CD4-positive, CD25-positive, alpha-beta regulatory T cell (primary cell): ENCODE results near the gene KDM3A. TPM values are rescaled to one million over a fixed set of nuclear protein-coding genes. Genes with fewer than 3 reads are reported as not detected.

ENCODE experiments used
- ATAC-seq, 2 donors: fragments of 150-1000 bp; cut with Tn5 transposase; one replicate each; pipeline ENCODE4 v1.10.0; 2021; ENCODE audit warnings: low read depth in 2 of 2, moderate number of reproducible peaks in 2 of 2, moderate library complexity in 1 of 2
- DNase-seq, 3 donors: peaks; one replicate each; pipeline versions ENCODE4 v3.0.0 to v3.0.0-alpha.2; 2012 to 2022; ENCODE audit warnings: mixed read lengths in 1 of 3
- H3K27ac ChIP-seq: one replicate; pipeline ENCODE4 v1.7.0; 2013; ENCODE audit warnings: mild to moderate bottlenecking, low read length; ENCODE audit not compliant: insufficient read depth, poor library complexity, severe bottlenecking
- H3K27me3 ChIP-seq: one replicate; pipeline ENCODE4 v1.7.0; 2013; ENCODE audit warnings: low read length; ENCODE audit not compliant: control insufficient read depth, insufficient read depth
- H3K36me3 ChIP-seq: one replicate; pipeline ENCODE4 v1.7.0; 2013; ENCODE audit warnings: mild to moderate bottlenecking, low read length, moderate library complexity; ENCODE audit not compliant: control insufficient read depth, insufficient read depth
- H3K4me1 ChIP-seq: 2 replicates; pipeline ENCODE4 v1.7.0; 2013; ENCODE audit warnings: mild to moderate bottlenecking, low read length; ENCODE audit not compliant: insufficient read depth, control insufficient read depth, poor library complexity, severe bottlenecking
- H3K4me3 ChIP-seq: one replicate; pipeline ENCODE4 v1.7.0; 2013; ENCODE audit warnings: low read depth, mild to moderate bottlenecking, low read length, moderate library complexity
- H3K9me3 ChIP-seq, 2 experiments: 1 replicate in 1 of 2; 2 replicates in 1 of 2; pipeline ENCODE4 v1.7.0; 2013; ENCODE audit warnings: low read length in 2 of 2, mild to moderate bottlenecking in 1 of 2, moderate library complexity in 1 of 2; ENCODE audit not compliant: control insufficient read depth in 2 of 2
- H3K27ac Mint-ChIP-seq, 3 donors: one replicate each; pipeline ENCODE4 v1.8.0; 2020 to 2022; ENCODE audit warnings: mild to moderate bottlenecking in 3 of 3, mixed read lengths in 3 of 3, moderate library complexity in 2 of 3
- H3K27me3 Mint-ChIP-seq: one replicate; pipeline ENCODE4 v1.8.0; 2022; ENCODE audit warnings: mild to moderate bottlenecking, mixed read lengths
- H3K36me3 Mint-ChIP-seq: one replicate; pipeline ENCODE4 v1.8.0; 2020; ENCODE audit warnings: mixed read lengths
- H3K4me1 Mint-ChIP-seq, 4 donors: one replicate each; pipeline ENCODE4 v1.8.0; 2020 to 2022; ENCODE audit warnings: mixed read lengths in 4 of 4, mild to moderate bottlenecking in 1 of 4
- H3K4me3 Mint-ChIP-seq, 4 donors: one replicate each; pipeline ENCODE4 v1.8.0; 2020 to 2022; ENCODE audit warnings: mild to moderate bottlenecking in 4 of 4, mixed read lengths in 4 of 4, moderate library complexity in 3 of 4
- H3K9me3 Mint-ChIP-seq, 7 donors: one replicate each; pipeline ENCODE4 v1.8.0; 2020 to 2022; ENCODE audit warnings: mixed read lengths in 7 of 7, mild to moderate bottlenecking in 3 of 7, moderate library complexity in 2 of 7
- polyA plus RNA-seq, 4 donors: library from polyadenylated mRNA; unstranded; fragments of 300-500 nt; fragmentation: Illumina TruSeq; gene quantifications; one replicate each; pipeline ENCODE4 v1.2.3, GENCODE V29; 2021
- total RNA-seq: library from RNA; stranded (reverse); gene quantifications from one replicate; pipeline ENCODE4 v1.2.3, GENCODE V29; 2022

KDM3A gene
- total and polyA plus RNA-seq, 5 donors from 2014 or later = 22.7 to 138 (median 31.1) TPM

DNA sequence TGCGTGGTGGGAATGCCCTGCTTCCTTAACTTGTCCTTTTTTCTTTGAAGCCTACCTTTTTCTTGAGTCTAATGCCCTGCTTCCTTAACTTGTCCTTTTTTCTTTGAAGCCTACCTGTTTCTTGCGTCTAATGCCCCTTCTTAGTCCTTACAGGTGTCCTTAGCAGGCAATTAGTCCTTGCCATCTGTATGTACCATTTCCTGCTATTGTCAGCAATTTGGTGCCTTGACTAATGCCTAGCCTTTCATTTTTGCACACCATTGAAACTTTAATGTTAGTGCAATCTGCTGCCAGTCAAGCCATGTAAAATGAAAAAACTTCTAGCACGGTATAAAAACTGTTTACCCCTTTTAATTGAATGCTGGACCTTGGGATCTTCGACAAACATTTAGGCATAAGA, 4.3 kb downstream of the KDM3A start:
- peaks cover 0 to 7% (median 4%) of the 10 kb centered on the region in 7 donors for H3K9me3 Mint-ChIP-seq
- peaks cover 32% of the 10 kb centered on the region for H3K36me3 ChIP-seq
- peaks cover 51 to 90% (median 74%) of the 10 kb centered on the region in 4 donors for H3K4me1 Mint-ChIP-seq
- H3K27ac Mint-ChIP-seq = no peak overlapping the region
- peaks cover 70% of the 10 kb centered on the region for H3K4me1 ChIP-seq
- peak overlapping the region; percentile 3 to 79 (median 10) for H3K4me3 Mint-ChIP-seq
- peak overlapping the region; percentile 32 for H3K4me3 ChIP-seq
- H3K36me3 Mint-ChIP-seq = peaks cover 44% of the 10 kb centered on the region
- ATAC-seq = no peak
- H3K9me3 ChIP-seq = peaks cover 0 to 3% of the 10 kb centered on the region in 2 experiments
- no peaks in the 10 kb centered on the region for H3K27me3 ChIP-seq
- peak in 1 of 3 donors; percentile 36 for DNase-seq
- H3K27ac ChIP-seq = no peak overlapping the region
- H3K27me3 Mint-ChIP-seq = peaks cover 10% of the 10 kb centered on the region

DNA sequence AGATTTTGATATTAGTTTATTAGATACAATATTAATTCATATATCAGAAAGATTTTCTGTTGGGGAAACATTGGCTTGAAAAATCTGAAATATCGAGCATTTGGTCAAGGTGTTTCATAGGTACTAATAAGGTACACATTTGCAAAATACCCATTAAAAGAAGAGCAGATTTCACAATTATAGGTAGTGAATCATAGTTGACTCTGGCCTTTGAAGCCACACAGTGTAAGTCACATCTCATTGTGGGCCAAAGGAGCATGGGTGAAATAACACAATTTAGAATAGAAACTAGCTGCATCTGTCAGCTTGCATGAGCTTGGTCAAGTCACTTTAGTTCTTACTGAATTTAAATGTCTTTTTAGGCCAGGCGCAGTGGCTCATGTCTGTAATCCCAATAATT, 4.9 kb downstream of the KDM3A start:
- Histone ChIP-seq H3K4me1 (peaks cover 67% of the 10 kb centered on the region), H3K36me3 (peaks cover 38% of the 10 kb centered on the region), H3K9me3 (no peaks in the 10 kb centered on the region), H3K27me3 (no peaks in the 10 kb centered on the region), H3K4me3 (peak overlapping the region; percentile 32), H3K27ac (no peak overlapping the region)
- Mint-ChIP-seq H3K9me3 (peaks cover 0 to under 1% (median 0%) of the 10 kb centered on the region in 7 donors), H3K4me1 (peaks cover 52 to 86% (median 74%) of the 10 kb centered on the region in 4 donors), H3K27ac (no peak overlapping the region), H3K4me3 (peak overlapping the region in 1 of 4 donors; percentile 79), H3K27me3 (peaks cover 3% of the 10 kb centered on the region), H3K36me3 (peaks cover 43% of the 10 kb centered on the region)
- ATAC-seq (no peak), DNase-seq (no peak)

DNA sequence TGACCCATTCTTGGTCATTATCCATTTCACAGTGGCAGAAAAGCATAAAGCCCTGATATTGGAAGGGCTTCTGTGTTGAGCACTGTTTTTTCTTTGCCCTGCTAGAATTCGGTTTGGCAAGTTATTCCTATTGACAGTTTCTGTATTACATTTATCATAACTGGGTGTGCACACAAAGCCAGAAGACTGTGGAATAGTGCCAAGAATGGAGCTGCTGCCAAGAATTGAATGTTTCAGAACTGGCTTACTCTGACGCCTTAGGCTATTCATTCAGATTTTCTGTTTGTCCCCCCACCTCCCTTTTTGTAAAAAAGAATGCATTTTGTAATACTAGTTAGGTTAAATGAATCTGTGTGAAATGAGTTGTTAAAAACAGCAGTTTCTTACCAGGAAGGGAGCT, 12.7 kb downstream of the KDM3A start:
- no peaks in the 10 kb centered on the region for H3K9me3 ChIP-seq
- H3K27me3 ChIP-seq = no peaks in the 10 kb centered on the region
- no peak overlapping the region for H3K27ac ChIP-seq
- peaks cover 94% of the 10 kb centered on the region for H3K36me3 ChIP-seq
- Mint-ChIP-seq H3K27me3 (no peaks in the 10 kb centered on the region), H3K4me1 (peaks cover 28 to 38% (median 37%) of the 10 kb centered on the region in 4 donors), H3K36me3 (peaks cover 64% of the 10 kb centered on the region), H3K27ac (peak overlapping the region in 1 of 3 donors; percentile 15), H3K4me3 (no peak overlapping the region), H3K9me3 (no peaks in the 10 kb centered on the region)
- H3K4me1 ChIP-seq = peaks cover 4% of the 10 kb centered on the region
- no peak overlapping the region for H3K4me3 ChIP-seq
- no peak for ATAC-seq
- no peak for DNase-seq

DNA sequence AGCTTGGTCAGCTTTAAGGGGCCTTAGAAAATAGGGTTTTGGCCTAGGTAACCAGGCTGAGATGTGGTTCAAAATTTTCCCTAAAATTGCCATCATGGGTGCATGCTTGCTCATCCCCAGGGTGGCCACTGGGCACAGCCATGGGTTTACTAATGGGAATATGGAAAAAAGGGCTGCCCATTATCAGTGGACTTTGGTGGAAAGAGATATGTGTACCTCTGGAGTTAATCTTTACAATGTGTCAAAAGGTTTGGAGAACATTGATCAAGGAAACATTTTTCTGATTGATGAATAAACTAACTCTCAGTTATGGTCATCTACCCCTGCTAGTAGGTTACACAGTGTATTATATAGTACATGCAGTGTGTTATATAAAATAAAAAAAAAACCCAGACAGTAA, 13.1 kb downstream of the KDM3A start:
- peak overlapping the region in 1 of 3 donors; percentile 15 for H3K27ac Mint-ChIP-seq
- ATAC-seq (no peak), DNase-seq (no peak)
- H3K9me3 Mint-ChIP-seq = no peaks in the 10 kb centered on the region
- Histone ChIP-seq H3K27ac (no peak overlapping the region), H3K9me3 (no peaks in the 10 kb centered on the region), H3K4me1 (no peaks in the 10 kb centered on the region), H3K36me3 (peaks cover 96% of the 10 kb centered on the region), H3K27me3 (no peaks in the 10 kb centered on the region), H3K4me3 (no peak overlapping the region)
- peaks cover 24 to 37% (median 35%) of the 10 kb centered on the region in 4 donors for H3K4me1 Mint-ChIP-seq
- H3K36me3 Mint-ChIP-seq = peaks cover 65% of the 10 kb centered on the region
- H3K4me3 Mint-ChIP-seq = no peak overlapping the region
- no peaks in the 10 kb centered on the region for H3K27me3 Mint-ChIP-seq

DNA sequence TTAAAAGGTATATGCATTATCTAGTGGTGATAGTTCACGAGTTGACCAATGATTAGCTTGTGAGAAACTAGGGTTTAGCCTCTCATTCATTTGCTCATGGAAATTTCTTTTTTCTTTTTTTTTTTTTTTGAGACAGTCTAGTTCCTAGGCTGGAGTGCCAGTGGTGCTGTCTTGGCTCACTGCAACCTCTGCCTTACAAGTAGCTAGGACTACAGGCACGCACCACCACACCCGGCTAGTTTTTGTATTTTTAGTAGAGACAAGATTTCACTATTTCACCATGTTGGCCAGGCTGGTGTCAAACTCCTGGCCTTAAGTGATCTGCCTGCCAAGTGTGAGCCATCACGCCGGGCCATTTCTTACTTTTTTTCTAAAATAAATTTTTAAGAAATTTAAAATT, 14.0 kb downstream of the KDM3A start:
- Histone ChIP-seq H3K27ac (no peak overlapping the region), H3K36me3 (peaks cover 97% of the 10 kb centered on the region), H3K4me3 (no peak overlapping the region), H3K4me1 (no peaks in the 10 kb centered on the region), H3K9me3 (no peaks in the 10 kb centered on the region), H3K27me3 (no peaks in the 10 kb centered on the region)
- no peak overlapping the region for H3K27ac Mint-ChIP-seq
- DNase-seq = no peak
- no peaks in the 10 kb centered on the region for H3K9me3 Mint-ChIP-seq
- no peaks in the 10 kb centered on the region for H3K27me3 Mint-ChIP-seq
- peaks cover 67% of the 10 kb centered on the region for H3K36me3 Mint-ChIP-seq
- no peak overlapping the region for H3K4me3 Mint-ChIP-seq
- peaks cover 27 to 33% (median 29%) of the 10 kb centered on the region in 4 donors for H3K4me1 Mint-ChIP-seq
- no peak for ATAC-seq

DNA sequence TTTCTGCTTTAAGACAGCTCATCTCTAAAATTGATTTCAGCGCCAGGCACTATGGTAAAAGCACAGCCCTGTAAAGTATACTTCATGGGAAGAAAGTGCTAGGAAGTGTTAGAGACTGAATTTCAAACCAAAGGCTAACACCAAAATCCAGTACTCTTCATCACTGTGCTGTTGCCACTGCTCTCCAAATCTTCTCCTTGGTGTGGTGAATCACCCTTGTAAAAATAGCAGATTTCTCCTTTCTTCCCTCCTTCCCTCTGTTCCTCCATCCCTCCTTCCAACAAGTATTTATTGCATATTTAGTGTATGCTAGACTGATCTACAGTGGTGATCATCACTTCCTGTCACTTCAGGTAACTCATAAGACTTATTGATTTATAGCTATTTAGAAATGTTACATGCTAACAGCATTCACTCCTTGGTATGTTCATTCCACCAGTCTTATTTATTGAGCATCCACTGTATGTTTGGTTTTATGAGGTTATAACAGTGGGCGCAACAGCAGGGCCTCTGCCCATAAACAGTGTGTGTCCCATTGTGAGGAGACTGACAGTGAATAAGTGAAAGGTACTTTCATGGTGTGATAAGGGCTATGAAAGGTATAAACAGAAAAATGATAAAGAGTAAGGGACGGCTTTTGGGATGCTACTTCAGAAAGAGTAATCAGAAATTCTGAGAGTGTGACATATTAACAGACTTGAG, 20.0 kb downstream of the KDM3A start:
- Mint-ChIP-seq H3K4me1 (peaks cover 20 to 47% (median 39%) of the 10 kb centered on the region in 4 donors), H3K9me3 (no peaks in the 10 kb centered on the region), H3K27ac (peak overlapping the region in 1 of 3 donors; percentile 43), H3K4me3 (no peak overlapping the region), H3K27me3 (no peaks in the 10 kb centered on the region), H3K36me3 (peaks cover 79% of the 10 kb centered on the region)
- Histone ChIP-seq H3K27me3 (no peaks in the 10 kb centered on the region), H3K27ac (no peak overlapping the region), H3K9me3 (no peaks in the 10 kb centered on the region), H3K36me3 (peaks cover 96% of the 10 kb centered on the region), H3K4me3 (no peak overlapping the region), H3K4me1 (no peaks in the 10 kb centered on the region)
- ATAC-seq (no peak), DNase-seq (no peak)

DNA sequence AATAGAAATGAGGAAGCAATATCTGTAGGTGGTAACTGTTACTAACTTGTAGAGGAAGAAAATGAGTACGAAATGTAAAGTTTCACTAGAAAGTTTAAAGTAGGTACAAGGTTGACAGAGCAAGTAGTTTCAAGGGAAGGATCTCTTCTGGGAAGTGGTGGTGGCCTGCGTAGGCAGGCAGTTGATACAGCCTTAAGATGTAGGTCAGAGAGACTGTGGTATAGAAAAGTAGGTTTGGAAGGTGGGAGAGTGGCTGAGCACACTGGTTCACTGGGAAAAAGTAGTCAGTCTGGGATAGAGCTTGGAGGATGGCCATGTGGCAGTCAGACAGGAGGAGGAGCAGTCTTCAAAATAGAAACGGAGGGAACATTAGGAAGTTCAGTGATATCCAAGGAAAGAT, 23.5 kb downstream of the KDM3A start:
- H3K36me3 Mint-ChIP-seq = peaks cover 66% of the 10 kb centered on the region
- H3K27me3 ChIP-seq = no peaks in the 10 kb centered on the region
- DNase-seq = peak in 1 of 3 donors; percentile 47
- H3K36me3 ChIP-seq = peaks cover 88% of the 10 kb centered on the region
- H3K9me3 ChIP-seq = no peaks in the 10 kb centered on the region
- peaks cover 35 to 68% (median 54%) of the 10 kb centered on the region in 4 donors for H3K4me1 Mint-ChIP-seq
- no peak overlapping the region for H3K4me3 ChIP-seq
- no peaks in the 10 kb centered on the region for H3K9me3 Mint-ChIP-seq
- H3K27ac ChIP-seq = peak overlapping the region; percentile 15
- H3K27ac Mint-ChIP-seq = peak overlapping the region; percentile 74 to 97 (median 84)
- peaks cover 22% of the 10 kb centered on the region for H3K4me1 ChIP-seq
- no peak for ATAC-seq
- H3K4me3 Mint-ChIP-seq = peak overlapping the region in 3 of 4 donors; percentile 7 to 61 (median 30)
- H3K27me3 Mint-ChIP-seq = no peaks in the 10 kb centered on the region

DNA sequence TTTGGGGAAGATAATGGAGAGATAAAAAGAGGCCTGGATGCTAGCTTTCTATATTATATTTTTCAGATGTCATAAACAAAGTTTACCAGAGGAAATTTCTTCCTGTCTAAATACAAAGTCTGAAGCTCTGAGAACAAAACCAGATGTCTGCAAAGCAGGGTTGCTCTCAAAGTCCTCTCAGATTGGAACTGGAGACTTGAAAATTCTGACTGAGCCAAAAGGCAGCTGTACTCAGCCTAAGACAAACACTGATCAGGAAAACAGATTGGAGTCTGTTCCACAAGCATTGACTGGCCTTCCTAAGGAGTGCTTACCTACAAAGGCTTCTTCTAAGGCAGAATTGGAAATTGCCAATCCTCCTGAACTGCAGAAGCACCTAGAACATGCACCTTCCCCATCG, 25.1 kb downstream of the KDM3A start:
- no peaks in the 10 kb centered on the region for H3K9me3 ChIP-seq
- H3K27me3 Mint-ChIP-seq = no peaks in the 10 kb centered on the region
- DNase-seq (no peak), ATAC-seq (no peak)
- no peak overlapping the region for H3K4me3 ChIP-seq
- no peaks in the 10 kb centered on the region for H3K27me3 ChIP-seq
- peaks cover 59% of the 10 kb centered on the region for H3K36me3 Mint-ChIP-seq
- H3K9me3 Mint-ChIP-seq = no peaks in the 10 kb centered on the region
- H3K4me1 Mint-ChIP-seq = peaks cover 32 to 76% (median 56%) of the 10 kb centered on the region in 4 donors
- H3K4me1 ChIP-seq = peaks cover 22% of the 10 kb centered on the region
- H3K4me3 Mint-ChIP-seq = no peak overlapping the region
- peaks cover 85% of the 10 kb centered on the region for H3K36me3 ChIP-seq
- peak overlapping the region; percentile 47 for H3K27ac ChIP-seq
- peak overlapping the region; percentile 59 to 83 (median 63) for H3K27ac Mint-ChIP-seq
